A549 treated with Hydrocortisone at 1 μM for 4 hours (cell line): Measurements from ENCODE around the gene RAB14. TPM values are rescaled to one million over a fixed set of nuclear protein-coding genes. Genes with fewer than 3 reads are reported as not detected.

Experiments
- total RNA-seq: library from RNA; stranded (reverse); fragments of 200-300 nt; extraction: Qiagen RNA extraction; gene quantifications from 5 replicates; pipeline ENCODE4 v1.2.3, GENCODE V29; 2022

Gene RAB14
- total RNA-seq = 50.1 to 58.1 TPM (median 51.2 TPM) in 5 replicates

GRCh38 chr9:121201738-121202533, at the start of gene RAB14:
TSS of gene RAB14 (minus strand) at chr9:121201869. CDS start at chr9:121193412, 8,457 bp downstream.

Other genes with a start within 250 kb of the RAB14 start
- gene C5, start 151.6 kb downstream of the RAB14 start, total RNA-seq = 11.4 to 14.2 TPM (median 12.1 TPM) in 5 replicates
- 4.8 to 7.0 TPM (median 5.7 TPM) in 5 replicates for gene CNTRL, start 126.9 kb downstream of the RAB14 start, total RNA-seq
- 72.1 to 90.9 TPM (median 86.6 TPM) in 5 replicates for gene GSN, start 66.3 kb upstream of the RAB14 start, total RNA-seq
- 347 to 503 TPM (median 367 TPM) in 5 replicates for gene STOM, start 168.4 kb upstream of the RAB14 start, total RNA-seq